BLaER1 treated with 17β-estradiol and CSF1 and Interleukin-3, amounts not matched to agents 10 nM and 100 nM (cell line): ENCODE data around the gene FUBP3.

Experiments used
- H3K27ac ChIP-seq, 11 experiments: shearing (Covaris generic); formaldehyde crosslinking; 2 replicates each; pipeline ENCODE4 v1.8.1; 2022
- H3K27me3 ChIP-seq, 11 experiments: shearing (Covaris generic); formaldehyde crosslinking; 2 replicates each; pipeline ENCODE4 v1.8.1; 2022
- H3K36me3 ChIP-seq, 11 experiments: shearing (Covaris generic); formaldehyde crosslinking; 2 replicates each; pipeline ENCODE4 v1.8.1; 2022
- H3K4me1 ChIP-seq, 10 experiments: shearing (Covaris generic); formaldehyde crosslinking; 2 replicates each; pipeline ENCODE4 v1.8.1; 2022
- H3K4me2 ChIP-seq, 11 experiments: shearing (Covaris generic); formaldehyde crosslinking; 2 replicates each; pipeline ENCODE4 v1.8.1; 2022
- H3K4me3 ChIP-seq, 10 experiments: shearing (Covaris generic); formaldehyde crosslinking; 2 replicates each; pipeline ENCODE4 v1.8.1; 2022
- H3K9ac ChIP-seq, 11 experiments: shearing (Covaris generic); formaldehyde crosslinking; 2 replicates each; pipeline ENCODE4 v1.8.1; 2022
- H3K9me3 ChIP-seq, 11 experiments: shearing (Covaris generic); formaldehyde crosslinking; replicated peaks in 1 of 11; 2 replicates each; pipeline ENCODE4 v1.8.1; 2022
- H4K20me1 ChIP-seq, 11 experiments: shearing (Covaris generic); formaldehyde crosslinking; 2 replicates each; pipeline ENCODE4 v1.8.1; 2022
- Cebpa-rat ChIP-seq, 11 experiments: shearing (Covaris generic); IDR thresholded peaks; 2 replicates each; pipeline ENCODE4 v1.8.1; 2022

Gene FUBP3

GRCh38 chr9:130633336-130634190, 54.2 kb downstream of the FUBP3 start:
- TF ChIP-seq Cebpa-rat (IDR thresholded peaks at IDR 0.05), result no peak
- Histone ChIP-seq H3K36me3 (peaks cover 87 to 98% (median 92%) of the 10 kb centered on the region in 11 experiments), H3K9ac (no peak overlapping the region), H3K4me1 (no peaks in the 10 kb centered on the region), H4K20me1 (peaks cover 0 to 80% (median 35%) of the 10 kb centered on the region in 11 experiments; a peak in 16 of 22 replicates), H3K4me3 (no peak overlapping the region), H3K27ac (no peak overlapping the region), H3K4me2 (no peak overlapping the region), H3K27me3 (no peaks in the 10 kb centered on the region), H3K9me3 (no peaks in the 10 kb centered on the region)

GRCh38 chr9:130634191-130634768, 54.9 kb downstream of the FUBP3 start:
- H3K36me3 ChIP-seq, result peaks cover 86 to 98% (median 92%) of the 10 kb centered on the region in 11 experiments

GRCh38 chr9:130634801-130635200, 55.4 kb downstream of the FUBP3 start:
- Histone ChIP-seq H3K36me3 (peaks cover 81 to 93% (median 88%) of the 10 kb centered on the region in 11 experiments), H3K27me3 (no peaks in the 10 kb centered on the region)
- no peak for TF ChIP-seq Cebpa-rat (IDR thresholded peaks at IDR 0.05)

More at GRCh38 chr9:130634191-130634768, 54.9 kb downstream of the FUBP3 start:
- no peaks in the 10 kb centered on the region for H3K9me3 ChIP-seq
- H3K4me1 ChIP-seq, result no peaks in the 10 kb centered on the region
- H3K9ac ChIP-seq, result no peak overlapping the region
- TF ChIP-seq Cebpa-rat (IDR thresholded peaks at IDR 0.05), result no peak
- H4K20me1 ChIP-seq, result peaks cover 0 to 80% (median 31%) of the 10 kb centered on the region in 11 experiments; a peak in 15 of 22 replicates
- H3K4me2 ChIP-seq, result no peak overlapping the region
- H3K4me3 ChIP-seq, result no peak overlapping the region
- no peak overlapping the region for H3K27ac ChIP-seq
- no peaks in the 10 kb centered on the region for H3K27me3 ChIP-seq

GRCh38 chr9:130635306-130635705, 55.9 kb downstream of the FUBP3 start:
- Histone ChIP-seq H3K9ac (no peak overlapping the region), H4K20me1 (peaks cover 0 to 70% (median 28%) of the 10 kb centered on the region in 11 experiments; a peak in 15 of 22 replicates), H3K27ac (no peak overlapping the region), H3K36me3 (peaks cover 76 to 88% (median 83%) of the 10 kb centered on the region in 11 experiments), H3K27me3 (no peaks in the 10 kb centered on the region), H3K4me1 (no peaks in the 10 kb centered on the region), H3K4me3 (no peak overlapping the region), H3K4me2 (no peak overlapping the region), H3K9me3 (no peaks in the 10 kb centered on the region)
- TF ChIP-seq Cebpa-rat (IDR thresholded peaks at IDR 0.05), result no peak

More at GRCh38 chr9:130634801-130635200, 55.4 kb downstream of the FUBP3 start:
- H3K4me3 ChIP-seq, result no peak overlapping the region
- H3K4me1 ChIP-seq, result no peaks in the 10 kb centered on the region
- no peak overlapping the region for H3K4me2 ChIP-seq
- H3K27ac ChIP-seq, result no peak overlapping the region
- peaks cover 0 to 75% (median 28%) of the 10 kb centered on the region in 11 experiments; a peak in 15 of 22 replicates for H4K20me1 ChIP-seq
- no peak overlapping the region for H3K9ac ChIP-seq
- H3K9me3 ChIP-seq, result no peaks in the 10 kb centered on the region

- no peak overlapping the region for H3K27ac ChIP-seq
- TF ChIP-seq Cebpa-rat (IDR thresholded peaks at IDR 0.05), result no peak
- no peak overlapping the region for H3K4me3 ChIP-seq
- H3K4me2 ChIP-seq, result no peak overlapping the region
- H3K4me1 ChIP-seq, result no peaks in the 10 kb centered on the region
- no peak overlapping the region for H3K9ac ChIP-seq
- no peaks in the 10 kb centered on the region for H3K9me3 ChIP-seq
- peaks cover 69 to 81% (median 76%) of the 10 kb centered on the region in 11 experiments for H3K36me3 ChIP-seq
- peaks cover 0 to 63% (median 22%) of the 10 kb centered on the region in 11 experiments; a peak in 15 of 22 replicates for H4K20me1 ChIP-seq
- H3K27me3 ChIP-seq, result no peaks in the 10 kb centered on the region
Measured at GRCh38 chr9:130635721-130636647, 56.6 kb downstream of the FUBP3 start.

- Histone ChIP-seq H3K27me3 (no peaks in the 10 kb centered on the region), H3K9ac (no peak overlapping the region), H3K27ac (no peak overlapping the region), H3K4me3 (no peak overlapping the region), H4K20me1 (peaks cover 0 to 57% (median 21%) of the 10 kb centered on the region in 11 experiments; a peak in 14 of 22 replicates), H3K9me3 (no peaks in the 10 kb centered on the region), H3K4me2 (no peak overlapping the region), H3K4me1 (no peaks in the 10 kb centered on the region), H3K36me3 (peaks cover 62 to 75% (median 69%) of the 10 kb centered on the region in 11 experiments)
- no peak for TF ChIP-seq Cebpa-rat (IDR thresholded peaks at IDR 0.05)
Measured at GRCh38 chr9:130636648-130637020, 57.3 kb downstream of the FUBP3 start.

- Histone ChIP-seq H3K4me2 (no peak overlapping the region), H3K4me3 (no peak overlapping the region), H3K4me1 (no peaks in the 10 kb centered on the region), H3K9ac (no peak overlapping the region), H3K27me3 (no peaks in the 10 kb centered on the region), H3K36me3 (peaks cover 44 to 56% (median 51%) of the 10 kb centered on the region in 11 experiments), H3K27ac (no peak overlapping the region), H3K9me3 (no peaks in the 10 kb centered on the region), H4K20me1 (peaks cover 0 to 38% (median 15%) of the 10 kb centered on the region in 11 experiments; a peak in 11 of 22 replicates)
- no peak for TF ChIP-seq Cebpa-rat (IDR thresholded peaks at IDR 0.05)
Measured at GRCh38 chr9:130638284-130639123, 59.1 kb downstream of the FUBP3 start.

GRCh38 chr9:130639124-130639765, 59.9 kb downstream of the FUBP3 start:
- no peaks in the 10 kb centered on the region for H3K27me3 ChIP-seq
- H3K4me3 ChIP-seq, result no peak overlapping the region
- H3K27ac ChIP-seq, result no peak overlapping the region
- TF ChIP-seq Cebpa-rat (IDR thresholded peaks at IDR 0.05), result no peak
- no peak overlapping the region for H3K4me2 ChIP-seq
- no peak overlapping the region for H3K9ac ChIP-seq
- H4K20me1 ChIP-seq, result peaks cover 0 to 31% (median 10%) of the 10 kb centered on the region in 11 experiments; a peak in 11 of 22 replicates
- H3K9me3 ChIP-seq, result no peaks in the 10 kb centered on the region
- H3K36me3 ChIP-seq, result peaks cover 36 to 49% (median 43%) of the 10 kb centered on the region in 11 experiments
- H3K4me1 ChIP-seq, result no peaks in the 10 kb centered on the region
